Hepatic stellate cell (primary cell): ENCODE measurements around the gene MEFV.
"Not testable (repeated sequence)": the region's sequence is repeated elsewhere in the genome, so short reads cannot be mapped to it uniquely, and the experiment has no call there.

ENCODE experiments used
- DNase-seq: peaks from one replicate; pipeline ENCODE4 v3.0.0; 2011; ENCODE audit warnings: low spot score

Gene MEFV

DNA sequence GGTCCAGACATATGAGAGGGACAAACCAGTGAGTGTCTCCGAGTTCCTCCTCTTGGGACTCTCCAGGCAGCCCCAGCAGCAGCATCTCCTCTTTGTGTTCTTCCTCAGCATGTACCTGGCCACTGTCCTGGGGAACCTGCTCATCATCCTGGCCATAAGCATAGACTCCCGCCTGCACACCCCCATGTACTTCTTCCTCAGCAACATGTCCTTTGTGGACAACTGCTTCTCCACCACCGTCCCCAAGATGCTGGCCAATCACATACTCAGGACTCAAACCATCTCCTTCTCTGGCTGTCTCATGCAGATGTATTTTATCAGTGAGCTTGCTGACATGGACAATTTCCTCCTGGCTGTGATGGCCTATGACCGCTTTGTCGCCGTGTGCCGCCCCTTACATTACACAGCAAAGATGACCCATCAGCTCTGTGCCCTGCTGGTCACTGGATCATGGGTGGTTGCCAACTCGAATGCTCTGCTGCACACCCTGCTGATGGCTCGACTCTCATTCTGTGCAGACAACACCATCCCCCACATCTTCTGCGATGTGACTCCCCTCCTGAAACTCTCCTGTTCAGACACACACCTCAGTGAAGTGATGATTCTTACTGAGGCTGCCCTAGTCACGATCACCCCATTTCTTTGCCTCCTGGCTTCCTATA lies 40.7 kb downstream of the MEFV start:
- DNase-seq: no peak

DNA sequence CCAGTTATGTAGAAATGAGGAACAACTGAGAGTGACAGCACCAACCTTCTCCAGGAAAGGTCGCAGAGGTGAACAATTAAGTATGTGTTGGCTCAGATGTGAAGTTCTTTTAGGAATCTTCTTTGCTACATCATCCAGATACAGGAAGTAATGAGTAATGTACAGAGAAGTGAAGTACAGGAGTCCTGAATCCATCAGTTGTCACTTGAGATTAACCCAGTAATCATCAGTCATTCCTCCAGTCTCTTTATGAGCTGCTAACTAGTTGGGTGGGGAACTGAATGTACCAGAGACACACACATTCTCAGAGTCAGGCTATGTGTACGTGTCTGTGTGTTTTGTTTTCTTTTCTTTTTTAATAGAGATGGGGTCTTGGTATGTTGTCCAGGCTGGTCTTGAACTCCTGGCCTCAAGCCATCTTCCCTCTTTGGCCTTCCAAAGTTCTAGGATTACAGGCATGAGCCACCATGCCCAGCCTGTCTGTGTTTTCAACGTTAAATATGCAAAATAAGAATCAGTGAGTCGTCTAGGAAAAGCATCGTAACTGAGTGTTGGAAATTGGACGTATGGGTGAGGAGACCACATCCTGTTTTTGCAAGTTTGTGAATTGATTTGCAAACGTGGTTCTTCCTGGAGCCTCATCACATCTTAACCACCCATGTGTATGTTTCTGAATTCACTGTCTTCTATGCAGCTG lies 41.4 kb downstream of the MEFV start:
- DNase-seq: no peak

DNA sequence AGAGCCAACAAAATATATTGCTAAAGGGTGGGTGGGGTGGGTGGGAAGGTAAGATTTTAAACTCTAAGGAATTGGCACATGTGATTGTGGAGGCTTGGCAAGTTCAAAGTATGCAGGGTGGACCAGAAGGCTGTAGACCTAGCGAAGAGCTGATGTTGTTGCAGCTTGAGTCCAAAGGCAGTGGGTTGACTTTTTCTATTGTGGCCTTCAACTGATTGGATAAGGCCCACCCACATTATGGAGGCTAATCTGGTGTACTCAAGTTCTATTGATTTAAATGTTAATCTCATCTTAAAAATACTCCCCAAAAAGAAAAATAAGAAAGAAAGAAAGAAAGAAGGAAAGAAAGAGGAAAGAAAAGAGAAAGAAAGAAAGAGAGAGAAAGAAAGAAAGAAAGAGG lies 43.9 kb downstream of the MEFV start:
- DNase-seq: no peak

DNA sequence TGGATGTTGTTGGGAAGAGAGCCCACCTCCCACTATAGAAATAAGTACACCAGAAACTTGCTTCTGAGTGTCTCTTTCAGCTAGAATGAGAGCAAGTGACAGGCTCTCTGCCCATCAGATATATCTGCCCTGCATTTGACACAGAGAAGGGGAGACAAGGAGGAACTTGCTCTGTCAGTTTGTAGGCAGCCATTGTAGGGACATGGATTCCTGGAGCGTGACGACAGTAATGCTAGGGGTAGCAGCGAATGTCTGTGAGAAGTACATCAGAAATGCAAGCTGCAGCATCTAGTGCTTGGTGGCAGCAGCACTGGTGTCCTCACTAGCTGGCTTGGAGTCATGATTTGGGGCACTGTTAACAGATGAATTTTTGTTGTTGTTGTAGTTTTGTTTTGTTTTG lies 44.4 kb downstream of the MEFV start:
- no peak for DNase-seq

DNA sequence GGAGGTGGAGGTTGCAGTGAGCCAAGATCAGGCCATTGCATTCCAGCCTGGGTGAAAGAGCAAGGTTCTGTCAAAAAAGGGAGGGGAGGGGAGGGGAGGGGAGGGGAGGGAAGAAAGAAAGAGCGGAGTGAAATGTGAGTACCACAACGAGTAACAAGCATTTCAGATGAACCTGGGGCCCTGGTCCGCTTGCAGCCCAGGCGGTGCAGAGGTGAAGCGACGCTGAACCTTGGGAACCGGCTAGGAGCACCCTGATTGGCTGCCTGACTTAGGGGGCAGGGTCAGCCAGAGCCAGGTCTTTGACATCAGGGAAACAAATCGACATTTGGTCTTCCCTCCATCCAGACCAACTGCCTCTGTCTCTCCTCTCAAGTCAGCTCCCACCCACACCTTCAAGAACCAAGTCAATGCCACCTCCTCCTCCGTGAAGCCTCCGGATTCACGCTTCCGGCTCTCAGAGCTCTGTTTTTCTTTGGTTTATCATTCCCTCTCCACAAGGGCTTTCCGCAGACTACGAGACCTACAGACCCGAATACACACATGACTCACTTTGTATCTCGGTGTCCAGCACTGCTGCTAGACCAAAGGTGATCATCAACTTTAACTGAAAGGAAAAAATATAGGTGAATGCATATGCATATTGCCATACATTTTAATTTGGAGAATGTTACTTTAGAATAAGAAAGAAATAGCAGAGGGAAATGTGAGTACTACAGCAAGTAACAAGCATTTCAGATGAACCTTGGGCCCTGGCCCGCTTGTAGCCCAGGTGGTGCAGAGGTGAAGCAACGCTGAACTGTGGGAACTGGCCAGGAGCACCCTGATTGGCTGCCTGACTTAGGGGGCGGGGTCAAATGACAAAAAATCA lies 49.1 kb downstream of the MEFV start:
- DNase-seq: no peak

DNA sequence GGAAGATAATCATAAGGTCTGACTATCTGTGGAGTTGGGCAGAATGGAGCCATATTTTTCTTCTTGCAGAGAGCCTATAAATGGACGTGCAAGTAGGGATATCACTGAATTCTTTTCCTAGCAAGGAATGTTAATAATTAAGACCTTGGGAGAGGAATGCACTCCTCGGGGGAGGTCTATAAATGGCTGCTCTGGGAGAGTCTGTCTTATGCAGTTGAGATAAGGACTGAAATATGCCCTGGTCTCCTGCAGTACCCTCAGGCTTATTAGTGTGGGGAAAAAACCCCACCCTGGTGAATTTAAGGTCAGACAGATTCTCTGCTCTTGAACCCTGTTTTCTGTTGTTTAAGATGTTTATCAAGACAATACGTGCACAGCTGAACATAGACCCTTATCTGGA lies 50.5 kb downstream of the MEFV start:
- DNase-seq: not testable (repeated sequence)

DNA sequence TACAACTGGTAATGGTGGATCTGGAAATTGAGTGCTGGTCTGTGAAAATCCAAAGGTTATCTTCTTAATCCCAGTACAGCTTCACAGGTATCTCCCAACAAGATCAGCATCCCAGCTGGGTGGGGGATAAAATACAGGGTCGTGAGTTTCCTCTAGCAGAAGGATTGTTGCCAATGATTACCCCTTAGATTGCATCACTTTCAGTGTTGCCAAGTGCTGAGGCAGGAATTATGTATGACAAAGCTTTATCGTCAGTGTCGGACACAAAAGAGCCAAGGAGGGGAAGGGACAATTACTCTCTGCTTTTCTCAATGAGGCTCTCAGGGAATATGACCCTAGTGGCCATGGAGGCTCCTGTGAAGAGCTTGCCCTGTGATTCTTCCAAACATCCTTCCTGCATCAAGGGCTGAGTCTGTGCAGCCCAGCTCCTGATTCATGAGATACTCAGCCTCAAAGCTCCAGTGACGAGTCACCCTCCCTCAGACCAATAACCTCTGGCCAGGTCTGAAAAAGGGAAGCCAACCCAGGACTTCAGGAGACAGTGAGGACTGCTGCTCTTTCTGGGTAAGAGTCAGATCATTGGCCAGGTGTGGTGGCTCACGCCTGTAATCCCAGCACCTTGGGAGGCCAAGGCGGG lies 53.4 kb downstream of the MEFV start:
- no peak for DNase-seq

DNA sequence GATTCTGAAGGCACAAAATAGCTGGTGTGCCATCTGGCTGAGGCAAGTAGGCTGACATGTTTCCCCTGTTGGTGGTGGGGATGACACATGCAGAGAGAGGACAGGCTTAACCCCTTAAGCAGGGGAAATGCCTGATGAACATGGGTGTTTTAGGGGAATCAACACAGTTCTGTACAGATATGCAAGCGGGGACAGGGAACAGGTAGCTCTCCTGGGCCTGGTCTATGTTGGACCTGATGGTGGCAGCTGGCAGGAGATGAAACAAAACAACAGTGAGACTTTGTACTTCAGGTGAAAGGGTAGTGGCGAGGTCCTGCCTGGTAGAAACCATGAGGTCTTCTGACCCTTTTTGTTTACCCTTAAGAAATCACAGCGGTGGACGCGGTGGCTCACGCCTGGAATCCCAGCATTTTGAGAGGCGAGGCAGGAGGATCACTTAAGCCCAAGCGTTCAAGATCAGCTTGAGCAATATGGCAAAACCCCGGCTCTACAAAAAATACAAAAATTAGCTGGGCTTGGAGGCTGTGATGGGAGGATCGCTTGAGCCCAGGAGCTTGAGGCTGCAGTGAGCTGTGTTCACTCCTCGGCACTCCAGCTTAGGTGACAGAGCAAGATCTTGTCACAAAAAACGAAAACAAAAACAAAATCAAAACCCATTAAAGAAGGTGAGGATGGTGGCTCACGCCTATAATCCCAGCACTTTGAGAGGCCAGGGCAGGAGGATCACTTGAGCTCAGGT lies 57.9 kb downstream of the MEFV start:
- DNase-seq: no peak

DNA sequence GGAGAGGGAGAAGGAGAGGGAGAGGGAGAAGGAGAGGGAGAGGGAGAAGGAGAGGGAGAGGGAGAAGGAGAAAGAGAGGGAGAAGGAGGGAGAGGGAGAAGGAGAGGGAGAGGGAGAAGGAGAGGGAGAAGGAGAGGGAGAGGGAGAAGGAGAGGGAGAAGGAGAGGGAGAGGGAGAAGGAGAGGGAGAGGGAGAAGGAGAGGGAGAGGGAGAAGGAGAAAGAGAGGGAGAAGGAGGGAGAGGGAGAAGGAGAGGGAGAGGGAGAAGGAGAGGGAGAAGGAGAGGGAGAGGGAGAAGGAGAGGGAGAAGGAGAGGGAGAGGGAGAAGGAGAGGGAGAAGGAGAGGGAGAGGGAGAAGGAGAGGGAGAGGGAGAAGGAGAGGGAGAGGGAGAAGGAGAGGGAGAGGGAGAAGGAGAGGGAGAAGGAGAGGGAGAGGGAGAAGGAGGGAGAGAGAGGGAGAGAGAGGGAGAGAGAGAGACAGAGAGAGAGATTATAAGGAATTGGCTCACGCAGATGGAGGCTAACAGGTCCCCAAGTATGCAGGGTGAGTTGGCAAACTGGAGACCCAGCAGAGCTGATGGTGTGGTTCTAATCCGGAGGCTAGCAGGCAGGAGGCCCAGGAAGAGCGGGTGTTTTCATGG lies 58.6 kb downstream of the MEFV start:
- not testable (repeated sequence) for DNase-seq

DNA sequence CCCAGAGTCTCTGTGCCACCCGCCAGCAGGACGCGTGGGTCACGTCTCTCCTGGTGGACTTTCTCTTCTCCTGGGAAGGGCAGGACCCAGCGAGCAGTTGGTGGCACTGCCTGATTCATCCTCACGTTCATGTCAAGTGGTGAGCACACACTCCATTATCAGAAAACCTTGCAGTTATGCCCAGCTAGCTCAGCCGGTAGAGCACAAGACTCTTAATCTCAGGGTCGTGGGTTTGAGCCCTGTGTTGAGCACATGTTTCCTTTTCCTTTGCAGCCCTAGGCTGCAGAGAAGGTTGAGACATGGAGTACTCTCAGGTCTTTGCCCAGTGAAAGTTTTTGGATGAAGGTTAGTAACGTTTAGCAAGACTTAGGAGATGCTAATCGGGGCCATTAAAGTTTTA lies 60.5 kb downstream of the MEFV start:
- no peak for DNase-seq

DNA sequence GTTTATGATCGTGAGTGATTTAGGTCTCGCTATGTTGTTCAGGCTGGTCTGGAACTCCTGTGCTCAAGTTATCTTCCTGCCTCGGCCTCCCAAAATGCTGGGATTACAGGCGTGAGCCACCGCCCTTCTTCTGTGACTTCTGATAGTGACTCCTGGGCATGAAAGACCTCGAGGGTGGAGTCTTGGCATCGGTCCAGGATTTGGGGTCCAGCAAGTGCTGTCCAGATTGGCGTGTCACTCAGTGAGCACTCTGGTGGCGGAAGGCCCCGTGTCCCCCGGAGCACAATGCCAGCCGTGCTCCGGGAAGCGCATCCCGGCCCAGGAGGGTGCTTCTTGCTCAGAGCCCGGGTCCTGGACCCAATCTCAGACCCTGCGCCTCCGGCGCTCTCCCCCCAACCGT lies 61.6 kb downstream of the MEFV start:
- DNase-seq: no peak

DNA sequence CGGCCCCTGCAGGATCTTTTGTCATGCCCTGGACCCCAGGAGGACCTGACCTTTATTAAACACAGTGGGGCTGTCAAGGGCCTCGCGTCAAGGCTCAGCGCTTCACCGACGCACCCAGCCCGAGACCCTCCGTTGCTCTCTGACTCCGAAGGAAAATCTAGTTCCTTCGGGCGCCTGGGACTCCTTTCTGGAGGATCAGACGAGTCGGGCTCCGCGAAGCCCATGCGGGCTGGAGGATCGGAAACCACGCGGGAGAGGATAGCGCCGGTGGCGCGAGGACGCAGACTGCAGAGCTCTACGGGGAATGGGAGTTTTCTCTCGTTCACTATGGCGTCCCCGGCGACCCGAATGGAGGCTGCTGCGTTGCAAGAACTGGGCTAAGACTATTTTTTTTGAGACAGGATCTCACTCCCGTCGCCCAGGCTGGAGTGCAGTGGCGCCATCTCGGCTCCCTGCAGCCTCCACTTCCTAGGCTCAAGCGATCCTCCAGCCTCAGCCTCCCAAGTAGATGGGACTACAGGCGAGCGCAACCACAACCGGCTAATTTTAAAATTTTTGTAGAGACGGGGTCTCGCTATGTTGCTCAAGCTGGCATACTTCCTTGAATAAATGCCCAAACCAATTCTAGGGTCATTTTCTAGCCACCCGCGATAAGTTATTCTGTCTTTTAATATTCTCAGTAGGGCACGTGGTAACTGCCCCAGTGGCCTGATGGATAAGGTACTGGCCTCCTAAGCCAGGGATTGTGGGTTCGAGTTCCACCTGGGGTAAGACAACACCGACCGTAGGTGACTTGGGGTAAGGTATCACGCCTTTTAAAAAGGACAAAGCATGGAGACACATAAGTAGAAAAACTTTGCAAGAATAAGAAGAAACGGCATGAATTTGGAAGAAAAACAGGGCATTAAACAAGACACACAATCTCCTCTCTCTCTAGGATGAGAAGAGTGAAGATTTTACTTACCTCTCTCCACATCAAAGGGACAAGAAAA lies 62.9 kb downstream of the MEFV start:
- DNase-seq: no peak

DNA sequence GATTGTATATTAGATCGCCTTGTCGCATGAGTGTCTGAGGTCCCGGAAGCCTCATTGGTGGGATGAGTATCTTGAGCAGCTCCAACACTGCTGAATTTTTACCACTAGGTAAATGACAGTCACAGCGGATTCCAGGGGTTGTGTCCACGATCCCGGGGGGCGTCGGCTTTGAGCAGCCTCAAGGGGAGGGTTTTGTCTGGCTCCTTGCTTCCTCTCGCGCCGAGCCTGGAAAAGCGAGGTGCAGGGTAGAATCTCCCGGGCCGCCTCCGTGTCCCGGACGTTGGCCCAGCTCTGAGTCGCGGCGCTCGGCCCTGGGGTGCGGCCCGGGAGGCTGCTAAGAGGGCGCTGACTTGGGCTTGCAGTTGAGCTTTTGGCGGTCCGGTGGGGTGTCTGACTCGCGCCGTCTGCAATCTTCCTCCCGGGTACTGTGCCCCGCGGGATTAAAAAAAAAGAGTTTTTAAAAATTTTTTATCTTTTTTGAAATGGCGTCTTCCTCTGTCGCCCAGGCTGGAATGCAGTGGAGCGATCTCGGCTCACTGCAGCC lies 63.9 kb downstream of the MEFV start:
- no peak for DNase-seq
